Mammary microvascular endothelial cell (primary cell): Measurements from ENCODE around the gene NPIPB6. TPM values are rescaled to one million over a fixed set of nuclear protein-coding genes. Genes with fewer than 3 reads are reported as not detected.

ENCODE experiments used
- total RNA-seq: library from RNA; depleted of rRNA; stranded (reverse); fragments of >200 nt; gene quantifications from 2 replicates; pipeline ENCODE4 v1.2.3, GENCODE V29; 2015

The NPIPB6 gene
- 0.20 TPM in 1 of 2 replicates, not detected in the other for total RNA-seq

DNA sequence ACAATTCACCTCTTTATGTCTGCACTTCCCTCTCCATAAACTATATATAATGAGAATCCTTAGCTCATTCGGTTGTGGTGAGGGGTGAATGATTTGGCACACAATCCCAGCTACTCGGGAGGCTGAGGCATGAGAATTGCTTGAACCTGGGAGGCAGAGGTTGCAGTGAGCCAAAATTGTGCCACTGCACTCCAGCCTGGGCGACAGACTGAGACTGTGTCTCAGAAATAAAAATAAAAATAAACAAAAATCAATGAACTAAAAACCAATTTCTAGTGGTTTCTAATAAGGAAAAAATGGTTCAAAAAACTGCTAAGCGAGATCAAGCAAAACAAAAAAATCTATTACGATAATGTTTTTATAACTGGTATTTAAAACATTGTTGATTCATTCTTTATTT is at the start of gene NPIPB6:
Gene NPIPB6, minus strand, starts transcription at position 101 of the 400 bp plus-strand sequence. CDS start 686 bp downstream, outside the sequence.

DNA sequence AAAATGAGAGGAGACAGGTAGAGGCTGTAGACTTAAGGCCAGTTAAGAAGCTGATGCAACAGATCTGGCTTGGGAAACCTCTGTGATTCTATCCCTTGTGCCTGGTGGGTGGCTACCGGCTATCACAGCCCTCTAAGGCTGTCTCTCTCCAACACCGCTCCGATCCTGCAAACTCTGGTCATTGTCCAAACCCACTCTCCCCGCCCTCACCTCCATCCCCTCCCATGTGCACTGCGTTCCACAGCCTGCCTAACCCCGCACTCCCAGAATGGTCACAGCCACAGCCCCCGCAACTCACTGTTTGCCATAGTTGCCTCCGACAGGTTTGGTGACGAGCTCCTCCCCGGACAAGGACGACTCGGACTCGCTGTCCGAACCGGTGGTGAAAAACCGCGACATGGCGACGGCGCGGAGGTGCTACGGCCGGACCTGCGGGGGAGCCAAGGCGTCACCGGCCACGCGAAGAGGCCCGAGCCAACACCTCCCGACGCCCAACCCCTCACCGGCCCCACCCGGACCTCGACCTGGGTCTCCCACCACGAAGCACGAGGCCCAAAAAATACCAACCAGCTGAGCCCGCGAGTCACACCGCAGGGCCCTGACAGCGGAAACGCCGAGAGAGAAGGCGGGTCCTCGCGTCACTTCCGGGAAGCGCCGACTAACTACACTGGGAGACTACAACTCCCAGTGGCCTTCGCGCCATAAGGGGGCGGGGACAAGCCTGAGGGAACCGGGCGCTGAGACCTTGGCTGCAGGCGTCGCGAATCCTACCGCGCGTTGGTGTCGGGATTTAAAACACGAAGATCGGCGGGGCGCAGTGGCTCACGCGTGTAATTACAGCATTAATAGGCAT is 40.1 kb upstream of the NPIPB6 start, which contains the start of gene EIF3CL:
Gene EIF3CL, minus strand, starts transcription at position 622 of the 853 bp plus-strand sequence. Its CDS starts 223 bp downstream, at position 399.

Other genes with a start within 250 kb of the NPIPB6 start
- gene XPO6, start 151.5 kb downstream of the NPIPB6 start, total RNA-seq, result 96.8 and 101 TPM in 2 replicates
- gene SBK1, start 71.0 kb downstream of the NPIPB6 start, total RNA-seq, result 0.10 TPM in 1 of 2 replicates, not detected in the other
- gene EIF3CL, start 40.3 kb upstream of the NPIPB6 start, total RNA-seq, result 75.4 and 111 TPM in 2 replicates
- gene NPIPB7, start 108.8 kb upstream of the NPIPB6 start, total RNA-seq, result not detected in 2 replicates
- gene CLN3, start 128.6 kb upstream of the NPIPB6 start, total RNA-seq, result 19.6 and 29.8 TPM in 2 replicates
- not detected in 2 replicates for gene APOBR, start 131.1 kb upstream of the NPIPB6 start, total RNA-seq
- not detected in 2 replicates for gene IL27, start 143.3 kb upstream of the NPIPB6 start, total RNA-seq
- 12.5 and 13.5 TPM in 2 replicates for gene NUPR1, start 175.5 kb upstream of the NPIPB6 start, total RNA-seq
- gene SGF29, start 190.4 kb upstream of the NPIPB6 start, total RNA-seq, result 9.5 and 11.6 TPM in 2 replicates
- gene SULT1A2, start 233.5 kb upstream of the NPIPB6 start, total RNA-seq, result not detected in 2 replicates
- 4.7 and 6.5 TPM in 2 replicates for gene SULT1A1, start 246.5 kb upstream of the NPIPB6 start, total RNA-seq